ENCODE measurements around the gene ECT2.

DNA sequence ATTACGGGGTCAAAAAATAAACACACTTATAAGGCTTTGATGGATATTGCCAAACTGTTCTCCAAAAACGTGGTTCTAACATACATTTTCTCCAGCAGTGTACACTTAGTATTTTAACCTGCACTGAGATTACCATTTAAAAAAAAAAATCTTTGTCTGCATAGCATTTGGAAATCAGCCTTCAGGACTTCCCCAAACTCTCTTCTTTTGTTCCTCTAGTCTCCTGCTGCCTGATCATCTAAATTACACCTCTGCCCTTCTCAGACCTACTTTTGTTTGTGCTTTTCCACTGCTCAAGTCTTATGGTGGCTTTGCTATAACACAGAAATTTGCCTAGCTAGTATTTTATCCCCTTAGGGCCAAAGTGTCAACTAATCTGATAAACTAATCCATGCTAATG lies 43.5 kb upstream of the ECT2 start:
- TF ChIP-seq, protein P1, sequence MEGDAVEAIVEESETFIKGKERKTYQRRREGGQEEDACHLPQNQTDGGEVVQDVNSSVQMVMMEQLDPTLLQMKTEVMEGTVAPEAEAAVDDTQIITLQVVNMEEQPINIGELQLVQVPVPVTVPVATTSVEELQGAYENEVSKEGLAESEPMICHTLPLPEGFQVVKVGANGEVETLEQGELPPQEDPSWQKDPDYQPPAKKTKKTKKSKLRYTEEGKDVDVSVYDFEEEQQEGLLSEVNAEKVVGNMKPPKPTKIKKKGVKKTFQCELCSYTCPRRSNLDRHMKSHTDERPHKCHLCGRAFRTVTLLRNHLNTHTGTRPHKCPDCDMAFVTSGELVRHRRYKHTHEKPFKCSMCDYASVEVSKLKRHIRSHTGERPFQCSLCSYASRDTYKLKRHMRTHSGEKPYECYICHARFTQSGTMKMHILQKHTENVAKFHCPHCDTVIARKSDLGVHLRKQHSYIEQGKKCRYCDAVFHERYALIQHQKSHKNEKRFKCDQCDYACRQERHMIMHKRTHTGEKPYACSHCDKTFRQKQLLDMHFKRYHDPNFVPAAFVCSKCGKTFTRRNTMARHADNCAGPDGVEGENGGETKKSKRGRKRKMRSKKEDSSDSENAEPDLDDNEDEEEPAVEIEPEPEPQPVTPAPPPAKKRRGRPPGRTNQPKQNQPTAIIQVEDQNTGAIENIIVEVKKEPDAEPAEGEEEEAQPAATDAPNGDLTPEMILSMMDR (IDR thresholded peaks at IDR 0.05): no peak
- TF ChIP-seq POLR2A (IDR thresholded peaks at IDR 0.05) (no peak), POLR2AphosphoS5 (IDR thresholded peaks at IDR 0.05) (no peak)
